Stimulated activated CD8-positive, alpha-beta memory T cell treated with anti-CD3 and anti-CD28 coated beads, Interleukin-7, amount 100 ng/mL, for 4 hours (primary cell): ENCODE measurements around the gene EMC10.
"Not testable (repeated sequence)": the region's sequence is repeated elsewhere in the genome, so short reads cannot be mapped to it uniquely, and the experiment has no call there.

Experiments
- DNase-seq, 2 donors: peaks; one replicate each; pipeline ENCODE4 v3.0.0-alpha.2; 2020; ENCODE audit warnings: low read depth in 2 of 2

The EMC10 gene

GRCh38 chr19:50450369-50451222 lies 25.7 kb upstream of the EMC10 start:
- DNase-seq = no peak

- DNase-seq = no peak
These were observed 25.1 kb upstream of the EMC10 start for GRCh38 chr19:50451223-50451534.

- DNase-seq = no peak
These were observed 23.1 kb upstream of the EMC10 start for GRCh38 chr19:50453243-50453642.

- DNase-seq = no peak
These were observed 20.3 kb upstream of the EMC10 start for GRCh38 chr19:50455992-50456391.

DNA sequence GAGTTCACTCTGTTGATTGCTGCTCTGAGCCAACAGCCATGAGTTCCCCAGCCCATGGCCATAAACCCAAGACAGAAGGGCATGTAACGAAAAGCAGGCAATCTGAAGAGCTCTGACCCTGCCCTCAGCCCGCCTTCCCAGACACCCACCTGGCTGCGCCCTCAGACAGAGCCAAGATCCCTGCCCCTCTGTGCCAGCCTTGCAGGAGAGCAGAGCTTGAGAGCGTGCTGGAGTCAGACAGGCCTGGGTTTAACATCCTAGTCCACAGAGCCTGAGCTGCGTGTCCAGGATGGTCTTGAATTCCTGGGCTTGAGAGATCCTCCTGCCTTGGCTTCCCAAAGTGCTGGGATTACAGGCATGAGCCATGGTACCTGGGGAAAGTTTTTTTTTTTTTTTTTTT lies 19.0 kb upstream of the EMC10 start:
- DNase-seq = no peak

DNA sequence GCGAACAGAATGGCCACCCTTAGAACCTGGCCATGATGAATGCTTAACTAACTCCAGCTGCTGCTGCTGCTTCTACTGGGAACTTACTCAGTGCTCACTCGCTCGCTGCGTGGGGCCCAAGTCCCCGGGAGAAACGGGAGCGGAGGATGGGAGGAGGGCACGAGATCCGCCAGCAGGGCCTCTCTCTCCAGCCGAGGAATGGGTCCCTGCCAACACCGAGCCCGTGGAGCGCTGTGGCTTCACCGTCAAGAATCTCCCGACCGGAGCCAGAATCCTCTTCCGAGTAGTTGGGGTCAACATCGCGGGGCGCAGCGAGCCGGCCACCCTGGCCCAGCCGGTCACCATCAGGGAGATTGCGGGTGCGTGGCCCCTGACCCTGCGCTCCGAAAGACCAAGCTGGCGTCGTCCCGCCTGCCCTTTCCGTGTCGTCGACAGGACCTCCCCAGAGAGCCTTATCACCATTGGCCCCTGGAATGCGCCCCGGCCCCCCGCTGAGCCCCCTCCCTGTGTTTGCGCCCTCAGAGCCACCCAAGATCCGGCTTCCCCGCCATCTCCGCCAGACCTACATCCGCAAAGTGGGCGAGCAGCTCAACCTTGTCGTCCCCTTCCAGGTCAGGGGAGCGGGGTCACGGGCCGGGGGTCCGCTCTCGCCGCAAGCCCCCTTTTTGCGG lies 17.8 kb upstream of the EMC10 start:
- DNase-seq = no peak

GRCh38 chr19:50459067-50459456 lies 17.2 kb upstream of the EMC10 start:
- no peak for DNase-seq

DNA sequence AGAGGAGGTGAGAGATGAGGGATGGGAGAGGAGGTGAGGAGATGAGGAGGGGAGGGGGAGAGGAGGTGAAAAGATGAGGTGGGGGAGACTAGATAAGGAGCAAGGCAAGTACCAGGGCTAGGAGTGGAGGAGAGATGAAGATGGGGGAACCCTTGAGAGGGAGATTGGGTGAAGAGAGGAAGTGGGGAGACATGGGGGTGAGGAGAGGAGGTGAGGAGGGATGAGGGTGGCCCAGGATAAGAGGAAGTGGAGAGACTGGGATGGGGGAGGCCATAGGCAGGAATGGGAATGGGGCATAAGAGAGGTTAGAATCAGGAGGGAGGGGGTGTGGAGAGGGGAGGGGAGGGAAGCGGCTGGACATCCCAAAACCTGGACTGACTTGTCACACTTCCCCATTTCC lies 16.7 kb upstream of the EMC10 start:
- DNase-seq = no peak

- no peak for DNase-seq
These were observed 16.0 kb upstream of the EMC10 start for GRCh38 chr19:50460161-50460765.

DNA sequence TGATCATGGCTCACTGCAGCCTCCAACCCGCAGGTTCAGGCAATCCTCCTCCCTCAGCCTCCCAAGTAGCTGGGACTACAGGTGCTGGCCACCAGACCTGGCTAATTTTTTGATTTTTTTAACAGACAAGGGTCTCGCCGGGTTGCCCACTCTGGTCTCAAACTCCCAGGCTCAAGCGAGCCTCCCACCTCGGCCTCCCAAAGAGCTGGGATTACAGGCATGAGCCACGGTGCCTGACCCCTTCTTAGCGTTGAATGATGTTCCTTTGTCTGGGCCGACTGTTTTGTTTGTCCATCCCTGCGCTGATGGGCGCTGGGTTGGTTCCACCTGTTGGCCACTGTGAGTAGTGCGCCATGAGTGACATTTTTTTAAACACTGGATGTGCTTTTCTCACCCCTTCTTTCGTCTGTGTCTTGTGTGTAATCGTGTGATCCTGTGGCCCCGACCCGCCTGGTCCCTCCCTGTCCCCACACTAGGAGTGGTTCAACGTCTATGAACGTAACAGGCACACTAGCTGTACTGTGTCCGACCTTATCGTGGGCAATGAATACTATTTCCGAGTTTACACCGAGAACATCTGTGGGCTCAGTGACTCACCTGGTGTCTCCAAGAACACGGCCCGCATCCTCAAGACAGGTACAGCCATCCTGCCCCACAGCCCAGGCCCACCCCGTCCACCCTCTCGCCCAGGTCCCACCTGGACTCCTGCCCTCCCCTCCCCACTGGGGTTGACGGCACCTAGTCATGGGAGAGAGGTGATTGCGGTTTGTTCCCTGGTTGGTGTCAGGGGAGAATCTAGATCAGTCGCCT lies 15.0 kb upstream of the EMC10 start:
- peak; percentile 22 to 23 for DNase-seq

DNA sequence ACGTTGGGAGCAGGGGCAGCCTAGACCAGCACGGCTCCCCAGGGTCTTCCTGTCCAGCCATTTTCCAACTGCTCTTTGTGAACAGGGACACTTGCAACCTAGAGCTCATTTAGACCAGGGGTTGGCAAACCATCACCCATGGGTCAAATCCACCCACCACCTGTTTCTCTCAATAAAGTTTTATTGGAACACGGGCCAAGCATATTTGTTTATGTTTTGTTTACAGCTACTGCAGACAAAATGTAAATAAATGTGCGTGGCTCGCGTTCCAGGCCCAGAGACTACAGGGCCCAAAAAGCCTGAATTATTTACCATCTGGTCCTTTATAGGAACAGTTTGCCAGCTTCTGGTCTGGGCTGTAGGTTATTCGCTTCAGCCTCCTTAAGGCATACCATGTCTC lies 13.3 kb upstream of the EMC10 start:
- no peak for DNase-seq

DNA sequence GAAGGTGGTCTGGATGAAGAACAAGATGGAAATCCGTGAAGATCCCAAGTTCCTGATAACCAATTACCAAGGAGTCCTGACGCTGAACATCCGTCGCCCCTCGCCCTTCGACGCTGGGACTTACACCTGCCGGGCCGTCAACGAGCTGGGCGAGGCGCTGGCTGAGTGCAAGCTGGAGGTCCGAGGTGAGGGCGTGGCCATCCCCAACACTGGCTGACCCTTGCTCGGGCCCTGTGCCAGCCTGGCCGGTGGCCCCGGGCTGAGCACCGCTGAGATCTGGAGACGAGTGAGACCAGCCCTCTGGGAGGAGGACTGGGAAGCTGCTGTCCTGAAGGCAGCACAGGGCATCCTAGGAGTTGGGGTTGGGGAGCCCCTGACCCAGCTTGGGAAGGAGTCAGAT lies 12.0 kb upstream of the EMC10 start:
- no peak for DNase-seq

- no peak for DNase-seq
These were observed 11.3 kb upstream of the EMC10 start for GRCh38 chr19:50465000-50465399.

- no peak for DNase-seq
These were observed 10.2 kb upstream of the EMC10 start for GRCh38 chr19:50465986-50466705.

GRCh38 chr19:50466706-50467039 lies 9.6 kb upstream of the EMC10 start:
- no peak for DNase-seq

DNA sequence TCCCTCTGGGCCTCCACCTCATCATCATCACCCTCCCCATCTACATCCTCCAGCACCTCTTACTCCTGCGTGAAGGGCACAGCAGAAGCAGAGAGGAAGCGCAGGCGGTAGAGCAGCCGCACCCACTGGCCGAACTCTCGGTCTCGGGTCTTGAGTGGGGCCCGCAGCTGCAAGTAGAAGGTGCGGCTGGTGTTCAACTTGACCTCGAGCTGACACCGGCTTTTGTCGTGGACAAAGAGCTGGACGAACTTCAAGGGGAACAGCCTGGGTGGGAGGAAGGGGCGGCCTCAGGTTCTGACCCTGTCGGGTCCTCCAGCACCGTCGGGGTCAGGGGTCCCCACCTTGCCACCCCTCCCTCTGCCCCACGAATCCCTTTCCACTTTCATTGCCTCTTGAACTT lies 8.7 kb upstream of the EMC10 start:
- DNase-seq = no peak

DNA sequence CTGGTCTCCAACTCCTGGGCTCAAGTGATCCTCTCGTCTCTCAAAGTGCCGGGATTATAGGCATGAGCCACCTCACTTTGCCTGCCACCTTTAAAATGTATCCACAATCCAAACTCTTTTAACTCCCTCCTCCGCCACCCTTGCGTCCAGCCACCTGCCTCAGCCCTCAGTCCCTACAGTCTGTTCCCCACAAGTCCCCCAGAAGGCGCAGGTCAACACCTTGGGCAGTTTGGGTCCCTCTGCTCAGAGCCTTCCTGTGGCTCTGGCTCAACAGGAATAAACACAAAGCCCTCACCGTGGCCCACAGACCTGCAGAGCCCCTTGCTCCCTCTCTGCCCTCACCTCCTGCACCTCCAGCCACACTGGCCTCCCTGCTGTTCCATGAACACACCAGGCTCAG lies 7.5 kb upstream of the EMC10 start:
- no peak for DNase-seq

- DNase-seq = not testable (repeated sequence)
These were observed 3.0 kb upstream of the EMC10 start for GRCh38 chr19:50473336-50473735.

DNA sequence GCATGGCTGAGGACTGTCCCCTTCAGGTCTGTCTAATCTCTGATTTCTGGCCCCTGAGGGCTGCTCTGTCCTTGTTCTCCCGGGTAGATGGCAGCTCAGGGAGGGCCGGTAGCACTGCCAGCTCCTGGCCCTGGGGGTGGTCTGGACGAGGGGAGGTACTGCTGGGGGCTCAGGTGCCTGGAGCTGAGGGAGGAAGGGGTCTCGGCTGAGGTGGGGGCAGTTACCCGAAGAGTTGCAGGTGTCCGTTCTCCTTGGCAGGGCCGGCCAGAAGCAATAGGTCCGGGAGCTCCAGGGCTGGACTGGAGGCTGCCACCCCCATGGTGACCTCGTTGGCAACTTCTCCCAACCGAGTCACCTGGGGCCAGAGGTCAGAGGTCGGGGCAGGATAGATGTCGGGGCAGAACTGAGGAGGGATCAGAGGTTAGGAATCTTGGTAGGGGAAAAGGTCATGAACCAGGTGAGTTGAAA lies 1.2 kb upstream of the EMC10 start:
- no peak for DNase-seq

- no peak for DNase-seq
These were observed 527 bp upstream of the EMC10 start for GRCh38 chr19:50475736-50476223.

DNA sequence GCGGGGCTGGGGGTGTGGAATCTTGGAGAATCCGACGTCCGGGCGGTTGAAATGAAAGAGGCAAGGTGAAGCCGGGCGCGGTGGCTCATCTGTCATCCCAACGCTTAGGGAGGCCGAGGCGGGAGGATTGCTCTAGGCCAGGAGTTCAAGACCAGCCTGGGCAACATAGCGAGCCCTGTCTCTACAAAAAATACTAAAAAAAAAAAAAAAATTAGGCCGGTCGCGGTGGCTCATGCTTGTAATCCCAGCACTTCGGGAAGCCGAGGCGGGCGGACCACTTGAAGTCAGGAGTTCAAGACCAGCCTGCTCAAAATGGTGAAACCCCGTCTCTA lies 566 bp downstream of the EMC10 start:
- DNase-seq = no peak
